HG02943 (cell line): Measurements from ENCODE around the gene ARHGEF17.

ENCODE experiments used
- ATAC-seq: cut with Tn5 transposase; IDR thresholded peaks from one replicate; pipeline ENCODE4 v1.9.1; 2021; ENCODE audit warnings: mild to moderate bottlenecking, low read depth, moderate library complexity; ENCODE audit not compliant: unreplicated experiment

Gene ARHGEF17

GRCh38 chr11:73391665-73392064, 83.6 kb downstream of the ARHGEF17 start:
- no peak for ATAC-seq

- no peak for ATAC-seq
Measured at GRCh38 chr11:73392108-73393010, 84.3 kb downstream of the ARHGEF17 start.

- no peak for ATAC-seq
Measured at GRCh38 chr11:73393011-73393380, 84.9 kb downstream of the ARHGEF17 start.

- ATAC-seq: no peak
Measured at GRCh38 chr11:73393479-73394415, 85.7 kb downstream of the ARHGEF17 start.

- ATAC-seq: no peak
Measured at GRCh38 chr11:73394416-73395296, 86.6 kb downstream of the ARHGEF17 start.

GRCh38 chr11:73395297-73396208, 87.5 kb downstream of the ARHGEF17 start:
- ATAC-seq: no peak

- ATAC-seq: no peak
Measured at GRCh38 chr11:73396251-73396930, 88.3 kb downstream of the ARHGEF17 start.

- ATAC-seq: no peak
Measured at GRCh38 chr11:73396985-73397384, 88.9 kb downstream of the ARHGEF17 start.

GRCh38 chr11:73397468-73398131, 89.5 kb downstream of the ARHGEF17 start:
- no peak for ATAC-seq

- no peak for ATAC-seq
Measured at GRCh38 chr11:73398132-73398526, 90.1 kb downstream of the ARHGEF17 start.

- no peak for ATAC-seq
Measured at GRCh38 chr11:73398721-73399120, 90.6 kb downstream of the ARHGEF17 start.

- no peak for ATAC-seq
Measured at GRCh38 chr11:73399159-73399590, 91.1 kb downstream of the ARHGEF17 start.

- no peak for ATAC-seq
Measured at GRCh38 chr11:73399636-73400035, 91.6 kb downstream of the ARHGEF17 start.

- no peak for ATAC-seq
Measured at GRCh38 chr11:73400293-73400692, 92.2 kb downstream of the ARHGEF17 start.

- ATAC-seq: no peak
Measured at GRCh38 chr11:73401217-73401923, 93.3 kb downstream of the ARHGEF17 start.

- ATAC-seq: no peak
Measured at GRCh38 chr11:73401924-73402833, 94.1 kb downstream of the ARHGEF17 start.

GRCh38 chr11:73402834-73403185, 94.7 kb downstream of the ARHGEF17 start:
- ATAC-seq: no peak
